Smooth muscle cell (in vitro differentiated cells): Measurements from ENCODE around the gene CFAP91. TPM values are rescaled to one million over a fixed set of nuclear protein-coding genes. Genes with fewer than 3 reads are reported as not detected.

Experiments
- DNase-seq: peaks from one replicate; lab custom pipeline; 2025; ENCODE audit not compliant: unreplicated experiment; lab: John Stamatoyannopoulos, UW
- H2AFZ ChIP-seq: fragments of 200-600 bp; sonication (generic); 2 replicates; pipeline ENCODE4 v1.6.0; 2016; ENCODE audit warnings: antibody characterized with exemption, low read depth, mild to moderate bottlenecking
- H3F3A ChIP-seq: fragments of 200-600 bp; sonication (generic); 2 replicates; pipeline ENCODE4 v1.6.0; 2017; ENCODE audit warnings: antibody characterized with exemption, low read depth
- H3K27ac ChIP-seq: fragments of 200-600 bp; sonication (generic); 2 replicates; pipeline ENCODE4 v1.5.1; 2016; ENCODE audit warnings: low read depth, mild to moderate bottlenecking
- H3K27me3 ChIP-seq: fragments of 200-600 bp; sonication (generic); 2 replicates; pipeline ENCODE4 v1.6.1; 2016; ENCODE audit warnings: low read depth, mild to moderate bottlenecking
- H3K36me3 ChIP-seq: fragments of 200-600 bp; sonication (generic); 2 replicates; pipeline ENCODE4 v1.5.1; 2016; ENCODE audit warnings: low read depth
- H3K4me1 ChIP-seq: fragments of 200-600 bp; sonication (generic); 2 replicates; pipeline ENCODE4 v1.5.1; 2016; ENCODE audit warnings: low read depth
- H3K4me2 ChIP-seq: fragments of 200-600 bp; sonication (generic); 2 replicates; pipeline ENCODE4 v1.6.0; 2016; ENCODE audit warnings: mild to moderate bottlenecking
- H3K4me3 ChIP-seq: fragments of 200-600 bp; sonication (generic); 2 replicates; pipeline ENCODE4 v1.5.1; 2016; ENCODE audit warnings: mild to moderate bottlenecking
- H3K79me2 ChIP-seq: fragments of 200-600 bp; sonication (generic); 2 replicates; pipeline ENCODE4 v1.6.0; 2016; ENCODE audit warnings: low read depth, mild to moderate bottlenecking
- H3K9ac ChIP-seq: fragments of 200-600 bp; sonication (generic); 2 replicates; pipeline ENCODE4 v1.6.0; 2016; ENCODE audit warnings: low read depth
- H3K9me3 ChIP-seq: fragments of 200-600 bp; sonication (generic); replicated peaks from 2 replicates; pipeline ENCODE4 v1.5.1; 2016; ENCODE audit warnings: low read depth
- H4K20me1 ChIP-seq: fragments of 200-600 bp; sonication (generic); 2 replicates; pipeline ENCODE4 v1.6.0; 2016; ENCODE audit warnings: low read depth
- WGBS: methylation state at CpG from one replicate; pipeline ENCODE4 v1.1.7; 2016; ENCODE audit warnings: low lambda C conversion rate; 5-methylcytosine and 5-hydroxymethylcytosine counted together
- polyA plus RNA-seq: library from polyadenylated mRNA; unstranded; fragments of >200 nt; fragmentation: Nextera tagmentation; extraction: Ambion mirVana; gene quantifications from 2 replicates; pipeline ENCODE4 v1.2.1, GENCODE V29; 2016
- total RNA-seq: library from RNA; depleted of rRNA; stranded (reverse); fragments of >200 nt; gene quantifications from 2 replicates; pipeline ENCODE4 v1.2.3, GENCODE V29; 2014
- TF ChIP-seq, protein P1 (sequence below): fragments of 200-600 bp; sonication (generic); IDR thresholded peaks from 2 replicates; pipeline ENCODE4 v1.5.1; 2017; ENCODE audit warnings: borderline replicate concordance, mild to moderate bottlenecking, antibody characterized with exemption; ENCODE audit not compliant: insufficient read depth, poor library complexity, severe bottlenecking

The CFAP91 gene
- total and polyA plus RNA-seq, 2 experiments from 2014 or later: 0.40 TPM; not detected in 1

GRCh38 chr3:119745942-119746341 is 43.1 kb downstream of the CFAP91 start:
- no peak for DNase-seq
- Histone ChIP-seq H3K27ac (no peak overlapping the region), H3K9ac (no peak overlapping the region), H3K4me3 (no peak overlapping the region), H2AFZ (no peak overlapping the region), H3K79me2 (no peaks in the 10 kb centered on the region), H3K4me2 (no peak overlapping the region), H4K20me1 (no peaks in the 10 kb centered on the region), H3K36me3 (no peaks in the 10 kb centered on the region), H3K9me3 (no peaks in the 10 kb centered on the region), H3K27me3 (peaks cover 16% of the 10 kb centered on the region), H3K4me1 (no peaks in the 10 kb centered on the region), H3F3A (no peaks in the 10 kb centered on the region)
- TF ChIP-seq, protein P1, sequence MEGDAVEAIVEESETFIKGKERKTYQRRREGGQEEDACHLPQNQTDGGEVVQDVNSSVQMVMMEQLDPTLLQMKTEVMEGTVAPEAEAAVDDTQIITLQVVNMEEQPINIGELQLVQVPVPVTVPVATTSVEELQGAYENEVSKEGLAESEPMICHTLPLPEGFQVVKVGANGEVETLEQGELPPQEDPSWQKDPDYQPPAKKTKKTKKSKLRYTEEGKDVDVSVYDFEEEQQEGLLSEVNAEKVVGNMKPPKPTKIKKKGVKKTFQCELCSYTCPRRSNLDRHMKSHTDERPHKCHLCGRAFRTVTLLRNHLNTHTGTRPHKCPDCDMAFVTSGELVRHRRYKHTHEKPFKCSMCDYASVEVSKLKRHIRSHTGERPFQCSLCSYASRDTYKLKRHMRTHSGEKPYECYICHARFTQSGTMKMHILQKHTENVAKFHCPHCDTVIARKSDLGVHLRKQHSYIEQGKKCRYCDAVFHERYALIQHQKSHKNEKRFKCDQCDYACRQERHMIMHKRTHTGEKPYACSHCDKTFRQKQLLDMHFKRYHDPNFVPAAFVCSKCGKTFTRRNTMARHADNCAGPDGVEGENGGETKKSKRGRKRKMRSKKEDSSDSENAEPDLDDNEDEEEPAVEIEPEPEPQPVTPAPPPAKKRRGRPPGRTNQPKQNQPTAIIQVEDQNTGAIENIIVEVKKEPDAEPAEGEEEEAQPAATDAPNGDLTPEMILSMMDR: no peak
- 85% methylated on average over 1 of the region's 1 CpG for WGBS

GRCh38 chr3:119746423-119746822 is 43.6 kb downstream of the CFAP91 start:
- Histone ChIP-seq H3K4me3 (no peak overlapping the region), H4K20me1 (no peaks in the 10 kb centered on the region), H3K36me3 (no peaks in the 10 kb centered on the region), H2AFZ (no peak overlapping the region), H3K4me2 (no peak overlapping the region), H3K9me3 (no peaks in the 10 kb centered on the region), H3K27me3 (peaks cover 16% of the 10 kb centered on the region), H3K9ac (no peak overlapping the region), H3K4me1 (no peaks in the 10 kb centered on the region), H3F3A (no peaks in the 10 kb centered on the region), H3K79me2 (no peaks in the 10 kb centered on the region), H3K27ac (no peak overlapping the region)
- 53% methylated on average over 3 of the region's 3 CpGs for WGBS
- no peak for DNase-seq
- TF ChIP-seq, protein P1: no peak

- WGBS: 88% methylated on average over 4 of the region's 4 CpGs
- H4K20me1 ChIP-seq: no peaks in the 10 kb centered on the region
- no peak overlapping the region for H3K9ac ChIP-seq
- no peak overlapping the region for H3K4me2 ChIP-seq
- no peak overlapping the region for H3K4me3 ChIP-seq
- no peaks in the 10 kb centered on the region for H3K79me2 ChIP-seq
- no peaks in the 10 kb centered on the region for H3F3A ChIP-seq
- H3K27ac ChIP-seq: no peak overlapping the region
- H3K9me3 ChIP-seq: no peaks in the 10 kb centered on the region
- peaks cover 16% of the 10 kb centered on the region for H3K27me3 ChIP-seq
- no peaks in the 10 kb centered on the region for H3K36me3 ChIP-seq
- no peaks in the 10 kb centered on the region for H3K4me1 ChIP-seq
- DNase-seq: no peak
- no peak overlapping the region for H2AFZ ChIP-seq
- TF ChIP-seq, protein P1: no peak
Observed at GRCh38 chr3:119747357-119747756, 44.5 kb downstream of the CFAP91 start.

DNA sequence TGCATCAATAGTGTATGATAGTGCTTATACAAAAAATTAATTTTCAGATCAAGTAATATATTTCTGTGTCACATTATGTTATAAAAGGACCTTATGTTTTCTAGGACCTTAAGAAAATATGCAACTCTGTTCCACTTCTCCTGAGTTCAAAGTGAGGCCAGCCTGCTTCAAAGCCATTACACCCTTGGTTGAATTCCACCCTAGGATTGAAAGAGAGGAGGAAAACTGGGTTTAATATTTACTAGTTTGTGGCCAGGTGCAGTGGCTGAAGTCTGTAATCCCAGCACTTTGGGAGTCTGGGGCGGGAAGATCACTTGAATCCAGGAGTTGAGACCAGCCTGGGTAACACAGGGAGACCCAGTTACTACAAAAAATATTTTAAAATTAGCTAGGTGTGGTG is 46.2 kb downstream of the CFAP91 start:
- H3K4me1 ChIP-seq: no peaks in the 10 kb centered on the region
- H3K79me2 ChIP-seq: no peaks in the 10 kb centered on the region
- H3K36me3 ChIP-seq: no peaks in the 10 kb centered on the region
- no peak overlapping the region for H2AFZ ChIP-seq
- no peak overlapping the region for H3K4me3 ChIP-seq
- TF ChIP-seq, protein P1: no peak
- no peaks in the 10 kb centered on the region for H4K20me1 ChIP-seq
- H3K27me3 ChIP-seq: peaks cover 16% of the 10 kb centered on the region
- H3F3A ChIP-seq: no peaks in the 10 kb centered on the region
- H3K9me3 ChIP-seq: no peaks in the 10 kb centered on the region
- no peak for DNase-seq
- H3K4me2 ChIP-seq: no peak overlapping the region
- 75% methylated on average over 1 of the region's 1 CpG for whole genome bisulfite sequencing
- H3K9ac ChIP-seq: no peak overlapping the region
- no peak overlapping the region for H3K27ac ChIP-seq
